ENCODE data around the gene PCDHGA5. TPM values are rescaled to one million over a fixed set of nuclear protein-coding genes. Genes with fewer than 3 reads are reported as not detected.
"Not testable (repeated sequence)": the region's sequence is repeated elsewhere in the genome, so short reads cannot be mapped to it uniquely, and the experiment has no call there.

Gene PCDHGA5
- 1 to 10 TPM; 2.9 to 9.6 (median 7.2) TPM for total RNA-seq
- 1 to 10 TPM; 1.5 to 4.4 TPM for polyA plus RNA-seq
- long read RNA-seq, donor 1: 0 reads
- long read RNA-seq, donor 2, full-length matches to known transcripts: 3 of 3 reads
- long read RNA-seq, donor 2, partial matches to known transcripts: 0 of 3 reads
- long read RNA-seq, donor 2, other reads (novel, unspliced or antisense): 0 of 3 reads
- long read RNA-seq, donor 3: 0 reads

- ATAC-seq: peak; percentile 21 to 66 (median 52)
- peak within 1 kb of the TSS in 9 of 12 donors; percentile 2 to 34 (median 19) for H3K4me3 ChIP-seq
- intact Hi-C loops (cut with DNase I): loop anchor here in 3 of 10 donors (5.0 to 10.0 kb wide), 2 partner anchors 48 to 51 kb away; partner anchors contain the start of genes PCDHGA10 (in 3 of the 3) and PCDHGB7 (in 2 of the 3)
- peak within 1 kb of the TSS in 1 of 12 donors; percentile 14 for H3K27ac ChIP-seq
- peaks cover 0 to 18% (median 0%) of the 10 kb centered on the region in 12 donors for H3K4me1 ChIP-seq
- peaks cover 0 to 46% (median 0%) of the 10 kb centered on the region in 9 donors for H3K27me3 ChIP-seq
- H3K9me3 ChIP-seq: peaks cover 0 to 98% (median 77%) of the 10 kb centered on the region in 12 donors
- peak in 1 of 5 donors; percentile 24 for DNase-seq
- peaks cover 0 to 11% (median 0%) of the 10 kb centered on the region in 9 donors for H3K36me3 ChIP-seq
- TF ChIP-seq POLR2A (IDR thresholded peaks at IDR 0.05): no peak
- TF ChIP-seq, protein P1, sequence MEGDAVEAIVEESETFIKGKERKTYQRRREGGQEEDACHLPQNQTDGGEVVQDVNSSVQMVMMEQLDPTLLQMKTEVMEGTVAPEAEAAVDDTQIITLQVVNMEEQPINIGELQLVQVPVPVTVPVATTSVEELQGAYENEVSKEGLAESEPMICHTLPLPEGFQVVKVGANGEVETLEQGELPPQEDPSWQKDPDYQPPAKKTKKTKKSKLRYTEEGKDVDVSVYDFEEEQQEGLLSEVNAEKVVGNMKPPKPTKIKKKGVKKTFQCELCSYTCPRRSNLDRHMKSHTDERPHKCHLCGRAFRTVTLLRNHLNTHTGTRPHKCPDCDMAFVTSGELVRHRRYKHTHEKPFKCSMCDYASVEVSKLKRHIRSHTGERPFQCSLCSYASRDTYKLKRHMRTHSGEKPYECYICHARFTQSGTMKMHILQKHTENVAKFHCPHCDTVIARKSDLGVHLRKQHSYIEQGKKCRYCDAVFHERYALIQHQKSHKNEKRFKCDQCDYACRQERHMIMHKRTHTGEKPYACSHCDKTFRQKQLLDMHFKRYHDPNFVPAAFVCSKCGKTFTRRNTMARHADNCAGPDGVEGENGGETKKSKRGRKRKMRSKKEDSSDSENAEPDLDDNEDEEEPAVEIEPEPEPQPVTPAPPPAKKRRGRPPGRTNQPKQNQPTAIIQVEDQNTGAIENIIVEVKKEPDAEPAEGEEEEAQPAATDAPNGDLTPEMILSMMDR (IDR thresholded peaks at IDR 0.05): peak in 6 of 12 donors; percentile 5 to 22 (median 17)
- 23 to 32% (median 27%) methylated on average over 29 to 34 of the region's 34 CpGs for WGBS, 4 donors
These were observed at the start of gene PCDHGA5 for GRCh38 chr5:141363952-141364660. PCDHGA5 (plus strand) TSS chr5:141364162; CDS start chr5:141364331, 169 bp downstream.

DNA sequence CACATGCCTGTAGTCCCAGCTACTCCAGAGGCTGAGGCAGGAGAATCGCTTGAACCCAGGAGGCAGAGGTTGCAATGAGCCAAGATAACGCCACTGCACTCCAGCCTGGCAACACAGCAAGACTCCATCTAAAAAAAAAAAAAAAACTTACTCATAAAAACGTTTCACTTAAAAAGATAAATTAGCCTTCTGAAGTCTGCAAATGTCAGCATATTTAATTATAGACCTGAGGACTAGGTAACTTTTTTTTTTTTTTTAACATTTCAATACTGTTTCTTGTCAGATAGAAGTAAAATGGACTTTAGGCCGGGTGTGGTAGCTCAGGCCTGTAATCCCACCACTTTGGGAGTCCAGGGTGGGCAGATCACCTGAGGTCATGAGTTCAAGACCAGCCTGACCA, 47.0 kb upstream of the PCDHGA5 start:
- peaks cover 0 to 18% (median 8%) of the 10 kb centered on the region in 12 donors for H3K4me1 ChIP-seq
- H3K27me3 ChIP-seq, DNase-seq, H3K27ac ChIP-seq, H3K4me3 ChIP-seq, ATAC-seq: not testable (repeated sequence)
- intact Hi-C loops (cut with DNase I): loop anchor here in 1 of 10 donors (10.0 kb wide), 1 partner anchor 72 kb away; the partner anchor contains the start of gene PCDHB15
- peaks cover 0 to 50% (median 13%) of the 10 kb centered on the region in 9 donors for H3K36me3 ChIP-seq
- peaks cover 4 to 93% (median 75%) of the 10 kb centered on the region in 12 donors for H3K9me3 ChIP-seq
- WGBS, 4 donors: 84 to 88% (median 85%) methylated on average over 4 of the region's 4 CpGs

DNA sequence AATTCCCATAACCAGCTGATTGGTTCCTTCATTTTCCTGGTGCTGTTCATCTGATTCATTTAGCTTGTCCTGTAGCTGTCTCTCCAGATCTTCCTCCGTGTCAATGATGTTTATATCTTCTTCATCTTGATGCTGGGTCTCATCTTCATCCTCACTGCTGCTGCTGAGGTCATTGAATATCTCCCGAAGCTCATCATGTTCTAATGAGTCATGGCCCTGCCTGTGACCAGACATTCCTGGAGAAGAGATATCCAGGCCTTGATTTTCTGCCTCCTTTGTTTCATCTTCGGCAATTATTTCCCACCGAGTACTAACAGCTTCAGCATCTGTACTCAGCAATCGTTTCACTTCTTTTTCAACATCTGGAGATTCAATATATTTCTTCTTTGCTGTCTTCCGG, 44.8 kb upstream of the PCDHGA5 start:
- DNase-seq: no peak
- peaks cover 0 to 46% (median 13%) of the 10 kb centered on the region in 9 donors for H3K36me3 ChIP-seq
- peak overlapping the region in 6 of 12 donors; percentile 67 to 88 (median 70) for H3K4me3 ChIP-seq
- H3K4me1 ChIP-seq: peaks cover 0 to 18% (median 8%) of the 10 kb centered on the region in 12 donors
- no peaks in the 10 kb centered on the region for H3K27me3 ChIP-seq
- peak overlapping the region in 1 of 12 donors; percentile 91 for H3K27ac ChIP-seq
- 82 to 92% (median 85%) methylated on average over 6 of the region's 6 CpGs for whole genome bisulfite sequencing, 4 donors
- intact Hi-C loops (cut with DNase I): loop anchor here in 1 of 10 donors (10.0 kb wide), 1 partner anchor 74 kb away; the partner anchor contains the start of gene PCDHB15
- no peak for ATAC-seq
- H3K9me3 ChIP-seq: peaks cover 4 to 86% (median 59%) of the 10 kb centered on the region in 12 donors
- no peak for TF ChIP-seq POLR2A (IDR thresholded peaks at IDR 0.05)
- TF ChIP-seq, protein P1 (IDR thresholded peaks at IDR 0.05): no peak

DNA sequence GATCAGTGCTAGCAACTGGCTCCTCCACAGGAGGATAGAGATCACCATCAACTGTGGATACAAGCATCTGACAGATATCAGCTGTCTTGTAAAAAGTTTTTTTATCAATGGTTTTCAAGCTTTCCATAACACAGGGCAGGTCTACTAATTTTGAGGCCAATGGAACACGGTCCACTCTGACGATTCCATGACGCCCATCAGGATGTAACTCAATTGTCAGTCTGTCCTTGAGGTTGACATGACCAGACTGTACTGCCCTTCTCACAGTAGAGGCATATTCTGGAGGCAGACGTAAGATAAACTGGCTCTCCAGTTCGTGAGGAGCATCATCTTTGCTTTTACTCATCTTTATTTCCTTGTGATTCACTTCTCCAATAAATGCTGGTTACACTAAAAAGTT, 44.3 kb upstream of the PCDHGA5 start:
- ATAC-seq: no peak
- no peaks in the 10 kb centered on the region for H3K27me3 ChIP-seq
- H3K4me3 ChIP-seq: peak overlapping the region; percentile 32 to 88 (median 74)
- H3K4me1 ChIP-seq: peaks cover 0 to 18% (median 8%) of the 10 kb centered on the region in 12 donors
- TF ChIP-seq, protein P1 (IDR thresholded peaks at IDR 0.05): no peak
- no peak for TF ChIP-seq POLR2A (IDR thresholded peaks at IDR 0.05)
- intact Hi-C loops (cut with DNase I): loop anchor here in 6 of 10 donors (2.0 to 10.0 kb wide), 5 partner anchors 75 to 245 kb away; partner anchors contain the start of gene PCDHB15 (in 1 of the 6)
- 58 to 68% (median 60%) methylated on average over 5 of the region's 5 CpGs for WGBS, 4 donors
- peaks cover 4 to 81% (median 57%) of the 10 kb centered on the region in 12 donors for H3K9me3 ChIP-seq
- peaks cover 0 to 46% (median 13%) of the 10 kb centered on the region in 9 donors for H3K36me3 ChIP-seq
- H3K27ac ChIP-seq: peak overlapping the region in 9 of 12 donors; percentile 87 to 97 (median 93)
- no peak for DNase-seq
